ENCODE data around the gene APEH. TPM values are rescaled to one million over a fixed set of nuclear protein-coding genes. Genes with fewer than 3 reads are reported as not detected.
A peak's percentile ranks its signal among the peaks of the same experiment; 100 is the strongest.

Gene APEH
- total RNA-seq, 1 donor from 2014 or later: 113 TPM

- DNase-seq (no peak), ATAC-seq (ENCODE audit: low read depth) (no peak)
- Mint-ChIP-seq H3K4me1 (peaks cover 30% of the 10 kb centered on the region), H3K27me3 (no peaks in the 10 kb centered on the region), H3K9me3 (no peaks in the 10 kb centered on the region), H3K27ac (peak overlapping the region; percentile 83), H3K4me3 (peak overlapping the region; percentile 84), H3K36me3 (ENCODE audit: low read depth) (peaks cover 31% of the 10 kb centered on the region)
- ChIA-PET CTCF (interaction anchor here (0.8 to 1.7 kb wide), 5 partner anchors 10 to 120 kb away, joined by 3 to 8 read pairs (median 4); no protein-coding TSS in a partner anchor), POLR2A (interaction anchor here (0.8 to 1.9 kb wide), 6 partner anchors 11 to 179 kb away, joined by 3 to 10 read pairs (median 5); partner anchors contain the start of genes INKA1 and IP6K1)
- intact Hi-C loops (cut with micrococcal nuclease): loop anchor here (1.0 to 2.0 kb wide), 5 partner anchors 46 to 574 kb away; partner anchors contain the start of genes IFRD2 and IP6K1
- TF ChIP-seq CTCF (IDR thresholded peaks at IDR 0.05): no peak
These were observed 44.7 kb downstream of the APEH start for GRCh38 chr3:49718858-49719213.

GRCh38 chr3:49719214-49719884 is 45.2 kb downstream of the APEH start, which contains the start of gene AMIGO3:
Gene AMIGO3, minus strand, starts transcription at chr3:49719684. Its CDS starts 219 bp downstream, at chr3:49719465.
- H3K27me3 Mint-ChIP-seq: no peaks in the 10 kb centered on the region
- intact Hi-C loops (cut with micrococcal nuclease): loop anchor here (1.0 to 2.0 kb wide), 5 partner anchors 46 to 573 kb away; partner anchors contain the start of genes IFRD2 and IP6K1
- peaks cover 32% of the 10 kb centered on the region for H3K36me3 Mint-ChIP-seq (ENCODE audit: low read depth)
- peak; percentile 89 for DNase-seq
- TF ChIP-seq CTCF (IDR thresholded peaks at IDR 0.05): no peak
- peak within 1 kb of the TSS; percentile 84 for H3K4me3 Mint-ChIP-seq
- peak within 1 kb of the TSS; percentile 83 for H3K27ac Mint-ChIP-seq
- ATAC-seq (ENCODE audit: low read depth): peak; percentile 67
- ChIA-PET CTCF (interaction anchor here (0.8 to 1.7 kb wide), 5 partner anchors 11 to 120 kb away, joined by 3 to 8 read pairs (median 4); no protein-coding TSS in a partner anchor), POLR2A (interaction anchor here (0.8 to 1.9 kb wide), 6 partner anchors 11 to 179 kb away, joined by 3 to 10 read pairs (median 5); partner anchors contain the start of genes INKA1 and IP6K1)
- H3K4me1 Mint-ChIP-seq: peaks cover 33% of the 10 kb centered on the region
- H3K9me3 Mint-ChIP-seq: no peaks in the 10 kb centered on the region

- H3K4me3 Mint-ChIP-seq: peak overlapping the region; percentile 28
- ATAC-seq (ENCODE audit: low read depth): no peak
- H3K27me3 Mint-ChIP-seq: no peaks in the 10 kb centered on the region
- ChIA-PET CTCF (interaction anchor here (1.7 kb wide), 1 partner anchor 181 kb away, joined by 4 read pairs; no protein-coding TSS in a partner anchor), POLR2A (interaction anchor here (1.0 to 1.9 kb wide), 2 partner anchors 66 to 181 kb away, joined by 3 to 10 read pairs; partner anchors contain the start of gene IP6K1)
- H3K4me1 Mint-ChIP-seq: peaks cover 49% of the 10 kb centered on the region
- intact Hi-C loops (cut with micrococcal nuclease): loop anchor here (5.0 kb wide), 1 partner anchor 1951 kb away; the partner anchor contains the start of gene TEX264
- H3K9me3 Mint-ChIP-seq: no peaks in the 10 kb centered on the region
- no peak for TF ChIP-seq CTCF (IDR thresholded peaks at IDR 0.05)
- H3K27ac Mint-ChIP-seq: peak overlapping the region; percentile 44
- H3K36me3 Mint-ChIP-seq (ENCODE audit: low read depth): peaks cover 27% of the 10 kb centered on the region
- no peak for DNase-seq
These were observed 46.9 kb downstream of the APEH start for GRCh38 chr3:49720855-49721595.

- ATAC-seq (ENCODE audit: low read depth) (no peak), DNase-seq (no peak)
- ChIA-PET POLR2A (interaction anchor here (1.0 kb wide), 1 partner anchor 65 kb away, joined by 3 read pairs; the partner anchor contains the start of gene IP6K1), CTCF (interaction anchor here (1.7 kb wide), 1 partner anchor 182 kb away, joined by 4 read pairs; no protein-coding TSS in a partner anchor)
- Mint-ChIP-seq H3K27me3 (no peaks in the 10 kb centered on the region), H3K4me1 (peaks cover 54% of the 10 kb centered on the region), H3K4me3 (no peak overlapping the region), H3K9me3 (no peaks in the 10 kb centered on the region), H3K27ac (no peak overlapping the region), H3K36me3 (ENCODE audit: low read depth) (peaks cover 26% of the 10 kb centered on the region)
- no peak for TF ChIP-seq CTCF (IDR thresholded peaks at IDR 0.05)
- intact Hi-C loops (cut with micrococcal nuclease): loop anchor here (5.0 kb wide), 1 partner anchor 1951 kb away; the partner anchor contains the start of gene TEX264
These were observed 47.4 kb downstream of the APEH start for GRCh38 chr3:49721596-49721895.

All from activated B cell treated with CpG ODN at 0.5 μM for 24 hours (primary cell).